AG04450 (cell line): ENCODE measurements around the gene UBTD1. TPM values are rescaled to one million over a fixed set of nuclear protein-coding genes. Genes with fewer than 3 reads are reported as not detected.
"Not testable (repeated sequence)": the region's sequence is repeated elsewhere in the genome, so short reads cannot be mapped to it uniquely, and the experiment has no call there.

Experiments
- CTCF ChIA-PET: fragments of 300-600, 350-600 bp; formaldehyde crosslinking; extraction: SDS; loops from one replicate; lab custom pipeline; 2022; ENCODE audit warnings: antibody characterized with exemption, inconsistent platforms; lab: Charles Lee
- POLR2A ChIA-PET: fragments of 350-600 bp; formaldehyde crosslinking; extraction: SDS; loops from one replicate; lab custom pipeline; 2021; ENCODE audit warnings: antibody characterized with exemption, inconsistent platforms; lab: Yijun Ruan, JAX
- DNase-seq: peaks from one replicate; pipeline ENCODE4 v3.0.0-alpha.2; 2011; ENCODE audit warnings: low read depth, low spot score
- H3K27ac ChIP-seq: one replicate; pipeline ENCODE4 v1.5.1; 2012; ENCODE audit warnings: low read depth, low read length, control low read depth
- H3K27me3 ChIP-seq: one replicate; pipeline ENCODE4 v1.6.0; 2012; ENCODE audit warnings: low read length; ENCODE audit not compliant: control insufficient read depth, insufficient read depth
- H3K4me3 ChIP-seq: 2 replicates; pipeline ENCODE4 v1.5.1; 2011; ENCODE audit warnings: mild to moderate bottlenecking, low read depth, low read length, control low read depth
- H3K9me3 ChIP-seq: 2 replicates; pipeline ENCODE4 v1.5.1; 2012; ENCODE audit warnings: low read length; ENCODE audit not compliant: control insufficient read depth, insufficient read depth
- polyA plus RNA-seq: library from polyadenylated mRNA; depleted of rRNA; stranded (reverse); fragments of >200 nt; gene quantifications from 2 replicates; pipeline ENCODE4 v1.2.3, GENCODE V29; 2011
- TF ChIP-seq, protein P1 (sequence below): IDR thresholded peaks from 2 replicates; pipeline ENCODE4 v1.5.1; 2011; ENCODE audit warnings: low read depth, low read length, control low read depth, inconsistent platforms

UBTD1 gene
- polyA plus RNA-seq, 1 experiment, result 15.5 TPM

DNA sequence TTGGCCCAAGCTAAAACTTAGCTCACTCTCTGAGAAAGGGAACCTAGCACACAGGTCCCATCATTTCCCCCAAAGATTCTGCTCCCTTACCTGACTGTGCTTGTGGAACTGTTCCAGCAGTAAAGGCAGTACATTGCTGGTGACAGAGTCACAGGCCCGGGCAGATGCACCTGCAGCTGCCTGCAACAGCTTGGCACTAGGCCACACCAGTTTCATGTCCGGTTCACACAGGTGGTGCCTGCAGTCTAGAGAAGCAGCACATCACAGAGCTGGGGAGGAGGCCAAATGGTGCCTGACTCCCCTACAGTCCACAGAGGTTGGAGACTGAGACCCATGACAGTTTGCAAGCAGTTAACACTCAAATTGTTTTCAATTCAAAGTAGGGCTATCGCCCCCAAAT is 30.6 kb upstream of the UBTD1 start:
- no peak for DNase-seq
- ChIA-PET POLR2A (no interaction called here), CTCF (interaction anchor here (1.5 to 1.8 kb wide), 2 partner anchors 9 to 145 kb away, joined by 4 to 7 read pairs; no protein-coding TSS in a partner anchor)
- TF ChIP-seq, protein P1, sequence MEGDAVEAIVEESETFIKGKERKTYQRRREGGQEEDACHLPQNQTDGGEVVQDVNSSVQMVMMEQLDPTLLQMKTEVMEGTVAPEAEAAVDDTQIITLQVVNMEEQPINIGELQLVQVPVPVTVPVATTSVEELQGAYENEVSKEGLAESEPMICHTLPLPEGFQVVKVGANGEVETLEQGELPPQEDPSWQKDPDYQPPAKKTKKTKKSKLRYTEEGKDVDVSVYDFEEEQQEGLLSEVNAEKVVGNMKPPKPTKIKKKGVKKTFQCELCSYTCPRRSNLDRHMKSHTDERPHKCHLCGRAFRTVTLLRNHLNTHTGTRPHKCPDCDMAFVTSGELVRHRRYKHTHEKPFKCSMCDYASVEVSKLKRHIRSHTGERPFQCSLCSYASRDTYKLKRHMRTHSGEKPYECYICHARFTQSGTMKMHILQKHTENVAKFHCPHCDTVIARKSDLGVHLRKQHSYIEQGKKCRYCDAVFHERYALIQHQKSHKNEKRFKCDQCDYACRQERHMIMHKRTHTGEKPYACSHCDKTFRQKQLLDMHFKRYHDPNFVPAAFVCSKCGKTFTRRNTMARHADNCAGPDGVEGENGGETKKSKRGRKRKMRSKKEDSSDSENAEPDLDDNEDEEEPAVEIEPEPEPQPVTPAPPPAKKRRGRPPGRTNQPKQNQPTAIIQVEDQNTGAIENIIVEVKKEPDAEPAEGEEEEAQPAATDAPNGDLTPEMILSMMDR, result no peak
- Histone ChIP-seq H3K4me3 (no peak overlapping the region), H3K9me3 (no peaks in the 10 kb centered on the region), H3K27ac (no peak overlapping the region), H3K27me3 (no peaks in the 10 kb centered on the region)

DNA sequence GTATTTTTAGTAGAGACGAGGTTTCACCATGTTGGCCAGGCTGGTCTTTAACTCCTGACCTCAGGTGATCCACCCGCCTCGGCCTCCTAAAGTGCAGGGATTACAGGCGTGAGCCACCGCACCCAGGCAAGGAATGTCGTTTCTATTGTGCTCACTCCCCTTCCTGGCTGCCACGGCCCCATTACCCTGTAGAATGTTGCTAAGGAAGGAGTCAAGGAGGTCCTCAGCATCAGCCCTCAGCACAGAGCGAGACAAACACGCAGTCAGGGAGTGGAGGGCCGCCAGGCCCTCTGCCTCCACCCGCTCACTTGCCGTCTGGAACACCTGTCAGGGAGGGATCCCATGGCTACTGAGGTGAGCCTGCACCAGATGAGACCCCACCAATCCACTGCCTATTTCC is 29.9 kb upstream of the UBTD1 start:
- CTCF ChIA-PET, H3K4me3 ChIP-seq, H3K27me3 ChIP-seq, H3K27ac ChIP-seq, DNase-seq, H3K9me3 ChIP-seq, POLR2A ChIA-PET: not testable (repeated sequence)

DNA sequence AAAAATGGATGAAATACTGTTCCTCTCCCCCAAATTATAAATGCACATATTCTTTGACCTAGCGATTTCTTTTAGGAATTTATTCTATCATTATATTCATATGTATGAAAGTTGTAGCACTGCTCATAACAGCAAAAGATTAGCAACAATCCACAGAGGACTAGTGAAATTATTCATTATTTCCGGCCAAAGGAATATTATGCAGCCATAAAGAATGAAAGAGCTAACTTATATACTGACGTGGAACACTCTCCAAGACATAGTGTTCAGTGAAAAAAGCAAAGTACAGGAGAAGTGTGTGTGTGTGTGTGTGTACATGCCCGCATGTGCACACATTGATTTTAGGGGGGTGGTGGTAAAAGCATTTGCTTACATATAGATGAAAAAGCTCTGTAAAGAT is 23.8 kb upstream of the UBTD1 start:
- Histone ChIP-seq H3K27me3 (no peaks in the 10 kb centered on the region), H3K27ac (no peak overlapping the region), H3K9me3 (no peaks in the 10 kb centered on the region), H3K4me3 (no peak overlapping the region)
- TF ChIP-seq, protein P1, result no peak
- ChIA-PET POLR2A (no interaction called here), CTCF (interaction anchor here (0.6 to 3.1 kb wide), 4 partner anchors 11 to 175 kb away, joined by 3 to 17 read pairs (median 9); partner anchors contain the start of gene ANKRD2)
- DNase-seq, result no peak

DNA sequence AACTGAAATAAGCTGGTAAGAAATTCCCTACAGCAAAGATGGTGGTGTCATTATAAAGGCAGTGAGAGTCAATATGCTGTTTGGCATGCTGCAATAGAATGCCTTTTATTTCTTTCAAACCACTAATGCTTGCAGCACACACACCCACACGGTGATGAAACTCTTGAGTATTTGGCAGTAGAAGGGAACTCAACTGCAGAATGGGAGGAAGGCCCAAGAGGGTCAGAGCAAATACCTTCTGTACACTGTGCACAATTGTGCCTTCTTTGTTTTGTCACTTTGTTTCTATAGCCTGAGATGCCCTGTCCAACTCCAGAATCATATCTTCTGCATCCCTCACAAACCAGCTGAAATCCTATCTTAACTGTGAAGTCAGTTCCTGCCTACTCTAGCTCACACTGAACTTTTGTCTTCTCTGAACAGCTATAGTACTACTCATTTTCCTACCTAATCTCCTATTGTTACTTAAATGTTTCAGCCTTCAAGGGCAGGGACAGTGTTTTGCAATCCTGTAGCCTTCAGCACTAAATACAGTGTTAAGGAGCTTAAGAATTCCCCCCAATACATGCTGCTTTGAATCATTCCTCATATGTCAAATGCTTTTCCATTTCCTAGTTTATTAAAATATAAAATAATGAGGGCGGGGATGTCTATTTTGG is 22.7 kb upstream of the UBTD1 start:
- Histone ChIP-seq H3K9me3 (no peaks in the 10 kb centered on the region), H3K27me3 (no peaks in the 10 kb centered on the region), H3K27ac (no peak overlapping the region), H3K4me3 (no peak overlapping the region)
- ChIA-PET POLR2A (no interaction called here), CTCF (interaction anchor here (0.6 to 3.1 kb wide), 4 partner anchors 8 to 78 kb away, joined by 3 to 14 read pairs (median 4); no protein-coding TSS in a partner anchor)
- TF ChIP-seq, protein P1, result no peak
- no peak for DNase-seq

DNA sequence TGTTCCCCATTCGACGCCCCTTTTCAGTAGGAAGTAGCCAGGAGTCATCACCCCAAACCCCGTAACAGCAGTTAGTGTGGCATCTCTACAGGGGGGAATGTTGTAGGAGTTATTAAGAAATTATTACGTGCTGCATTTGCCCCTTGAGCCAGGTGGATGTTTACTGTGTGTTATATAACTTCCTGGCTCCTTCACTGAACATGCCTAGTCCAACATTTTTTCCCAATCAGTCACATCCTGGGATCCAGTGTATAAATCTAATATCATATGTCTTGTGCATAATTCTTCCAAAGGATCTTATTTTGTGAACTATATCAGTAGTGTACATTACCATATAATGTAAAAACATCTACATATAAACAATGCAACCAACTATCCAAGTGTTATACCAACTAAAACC is 19.3 kb upstream of the UBTD1 start:
- DNase-seq, H3K27me3 ChIP-seq, POLR2A ChIA-PET, H3K27ac ChIP-seq, H3K9me3 ChIP-seq, H3K4me3 ChIP-seq: not testable (repeated sequence)
- CTCF ChIA-PET, result interaction anchor here (0.7 kb wide), 1 partner anchor 13 kb away, joined by 3 read pairs; no protein-coding TSS in a partner anchor

DNA sequence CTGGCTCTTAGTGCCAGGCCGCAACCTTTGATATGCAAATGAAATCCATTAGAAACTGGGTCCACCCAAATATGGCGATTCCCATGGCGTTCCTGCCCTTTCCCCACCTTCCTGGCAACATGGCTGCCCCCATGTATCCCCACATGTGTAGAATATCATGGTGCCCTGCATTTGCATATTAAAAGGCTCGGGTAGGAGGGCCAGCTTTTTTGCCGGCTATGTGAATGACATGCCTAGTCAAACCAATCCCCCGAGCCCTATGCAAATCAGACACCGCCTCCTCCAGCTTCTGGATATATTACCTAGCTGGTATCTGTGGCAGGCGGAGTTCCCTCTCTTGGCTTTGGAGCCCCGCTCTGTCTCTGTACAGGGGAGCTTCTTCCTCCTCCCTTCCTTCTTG is 18.8 kb upstream of the UBTD1 start:
- no peak for DNase-seq
- TF ChIP-seq, protein P1, result no peak
- POLR2A ChIA-PET, result no interaction called here
- Histone ChIP-seq H3K27ac (no peak overlapping the region), H3K9me3 (no peaks in the 10 kb centered on the region), H3K27me3 (no peaks in the 10 kb centered on the region), H3K4me3 (no peak overlapping the region)
- CTCF ChIA-PET, result interaction anchor here (0.7 kb wide), 1 partner anchor 13 kb away, joined by 3 read pairs; no protein-coding TSS in a partner anchor
